ENCODE data around the gene LSM3.
A peak's percentile ranks its signal among the peaks of the same experiment; 100 is the strongest.

DNA sequence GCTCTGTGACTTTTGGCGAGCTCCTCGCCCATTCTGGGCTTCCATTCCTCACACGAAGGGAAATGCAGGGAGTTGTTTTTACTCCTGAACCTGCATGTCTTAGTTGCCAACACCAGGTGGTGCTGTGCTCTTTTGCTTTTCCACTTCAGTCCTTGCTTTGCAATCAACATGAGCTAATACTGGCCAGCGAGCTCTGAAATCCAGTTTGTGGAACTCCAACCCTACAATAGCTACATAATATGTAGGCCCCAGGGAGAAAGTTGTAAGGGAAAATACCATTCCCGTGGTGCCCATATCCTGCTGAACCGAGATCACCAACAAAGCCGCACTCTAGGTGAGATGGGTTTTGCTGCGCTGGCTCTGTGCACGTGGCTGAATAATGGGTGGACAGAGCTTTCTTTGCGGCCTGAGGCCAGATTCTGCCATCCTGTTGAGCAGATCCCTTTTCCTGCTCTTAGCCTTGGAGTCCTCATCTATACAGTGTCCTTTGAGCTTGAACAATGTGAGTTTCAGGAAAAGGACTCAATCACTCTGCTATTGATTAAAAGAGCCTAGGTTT lies 25.0 kb downstream of the LSM3 start:
- TF ChIP-seq, protein P1, sequence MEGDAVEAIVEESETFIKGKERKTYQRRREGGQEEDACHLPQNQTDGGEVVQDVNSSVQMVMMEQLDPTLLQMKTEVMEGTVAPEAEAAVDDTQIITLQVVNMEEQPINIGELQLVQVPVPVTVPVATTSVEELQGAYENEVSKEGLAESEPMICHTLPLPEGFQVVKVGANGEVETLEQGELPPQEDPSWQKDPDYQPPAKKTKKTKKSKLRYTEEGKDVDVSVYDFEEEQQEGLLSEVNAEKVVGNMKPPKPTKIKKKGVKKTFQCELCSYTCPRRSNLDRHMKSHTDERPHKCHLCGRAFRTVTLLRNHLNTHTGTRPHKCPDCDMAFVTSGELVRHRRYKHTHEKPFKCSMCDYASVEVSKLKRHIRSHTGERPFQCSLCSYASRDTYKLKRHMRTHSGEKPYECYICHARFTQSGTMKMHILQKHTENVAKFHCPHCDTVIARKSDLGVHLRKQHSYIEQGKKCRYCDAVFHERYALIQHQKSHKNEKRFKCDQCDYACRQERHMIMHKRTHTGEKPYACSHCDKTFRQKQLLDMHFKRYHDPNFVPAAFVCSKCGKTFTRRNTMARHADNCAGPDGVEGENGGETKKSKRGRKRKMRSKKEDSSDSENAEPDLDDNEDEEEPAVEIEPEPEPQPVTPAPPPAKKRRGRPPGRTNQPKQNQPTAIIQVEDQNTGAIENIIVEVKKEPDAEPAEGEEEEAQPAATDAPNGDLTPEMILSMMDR (IDR thresholded peaks at IDR 0.05; ENCODE audit: insufficient read depth, low read length) = peak; percentile 92
- TF ChIP-seq, protein P2, sequence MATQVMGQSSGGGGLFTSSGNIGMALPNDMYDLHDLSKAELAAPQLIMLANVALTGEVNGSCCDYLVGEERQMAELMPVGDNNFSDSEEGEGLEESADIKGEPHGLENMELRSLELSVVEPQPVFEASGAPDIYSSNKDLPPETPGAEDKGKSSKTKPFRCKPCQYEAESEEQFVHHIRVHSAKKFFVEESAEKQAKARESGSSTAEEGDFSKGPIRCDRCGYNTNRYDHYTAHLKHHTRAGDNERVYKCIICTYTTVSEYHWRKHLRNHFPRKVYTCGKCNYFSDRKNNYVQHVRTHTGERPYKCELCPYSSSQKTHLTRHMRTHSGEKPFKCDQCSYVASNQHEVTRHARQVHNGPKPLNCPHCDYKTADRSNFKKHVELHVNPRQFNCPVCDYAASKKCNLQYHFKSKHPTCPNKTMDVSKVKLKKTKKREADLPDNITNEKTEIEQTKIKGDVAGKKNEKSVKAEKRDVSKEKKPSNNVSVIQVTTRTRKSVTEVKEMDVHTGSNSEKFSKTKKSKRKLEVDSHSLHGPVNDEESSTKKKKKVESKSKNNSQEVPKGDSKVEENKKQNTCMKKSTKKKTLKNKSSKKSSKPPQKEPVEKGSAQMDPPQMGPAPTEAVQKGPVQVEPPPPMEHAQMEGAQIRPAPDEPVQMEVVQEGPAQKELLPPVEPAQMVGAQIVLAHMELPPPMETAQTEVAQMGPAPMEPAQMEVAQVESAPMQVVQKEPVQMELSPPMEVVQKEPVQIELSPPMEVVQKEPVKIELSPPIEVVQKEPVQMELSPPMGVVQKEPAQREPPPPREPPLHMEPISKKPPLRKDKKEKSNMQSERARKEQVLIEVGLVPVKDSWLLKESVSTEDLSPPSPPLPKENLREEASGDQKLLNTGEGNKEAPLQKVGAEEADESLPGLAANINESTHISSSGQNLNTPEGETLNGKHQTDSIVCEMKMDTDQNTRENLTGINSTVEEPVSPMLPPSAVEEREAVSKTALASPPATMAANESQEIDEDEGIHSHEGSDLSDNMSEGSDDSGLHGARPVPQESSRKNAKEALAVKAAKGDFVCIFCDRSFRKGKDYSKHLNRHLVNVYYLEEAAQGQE (IDR thresholded peaks at IDR 0.05; ENCODE audit: insufficient replicate concordance, low read depth) = no peak
- TF ChIP-seq SPI1 (IDR thresholded peaks at IDR 0.05; ENCODE audit: borderline replicate concordance, low read depth) = no peak
